Measurements from ENCODE around the gene RSPO3.

The RSPO3 gene

GRCh38 chr6:127191716-127192115 is 73.2 kb downstream of the RSPO3 start:
- no peak for TF ChIP-seq CTCF (conservative IDR thresholded peaks at IDR 0.05; ENCODE audit: low read depth, low read length)
- Histone ChIP-seq H2AFZ (ENCODE audit: low read depth) (no peak overlapping the region), H3K4me2 (no peak overlapping the region)

GRCh38 chr6:127192911-127193541 is 74.6 kb downstream of the RSPO3 start:
- Histone ChIP-seq H4K20me1 (ENCODE audit: insufficient read depth) (no peaks in the 10 kb centered on the region), H3K4me3 (IDR thresholded peaks at IDR 0.05; ENCODE audit: insufficient read depth, low read depth, low read length) (no peak overlapping the region), H3K27me3 (ENCODE audit: insufficient read depth, low read depth) (no peaks in the 10 kb centered on the region), H2AFZ (ENCODE audit: low read depth) (no peak overlapping the region), H3K4me2 (no peak overlapping the region), H3K79me2 (ENCODE audit: insufficient read depth, low read depth) (no peaks in the 10 kb centered on the region), H3K9ac (no peak overlapping the region), H3K4me1 (ENCODE audit: low read depth, poor library complexity, severe bottlenecking) (no peaks in the 10 kb centered on the region), H3K36me3 (ENCODE audit: insufficient read depth) (no peaks in the 10 kb centered on the region), H3K27ac (no peak overlapping the region)
- TF ChIP-seq CTCF (conservative IDR thresholded peaks at IDR 0.05; ENCODE audit: low read depth, low read length): no peak

More at GRCh38 chr6:127191716-127192115, 73.2 kb downstream of the RSPO3 start:
- Histone ChIP-seq H4K20me1 (ENCODE audit: insufficient read depth) (no peaks in the 10 kb centered on the region), H3K79me2 (ENCODE audit: insufficient read depth, low read depth) (no peaks in the 10 kb centered on the region), H3K27ac (no peak overlapping the region), H3K36me3 (ENCODE audit: insufficient read depth) (no peaks in the 10 kb centered on the region), H3K27me3 (ENCODE audit: insufficient read depth, low read depth) (no peaks in the 10 kb centered on the region), H3K4me3 (IDR thresholded peaks at IDR 0.05; ENCODE audit: insufficient read depth, low read depth, low read length) (no peak overlapping the region), H3K4me1 (ENCODE audit: low read depth, poor library complexity, severe bottlenecking) (no peaks in the 10 kb centered on the region), H3K9ac (no peak overlapping the region)

GRCh38 chr6:127195833-127196232 is 77.4 kb downstream of the RSPO3 start:
- Histone ChIP-seq H3K4me3 (IDR thresholded peaks at IDR 0.05; ENCODE audit: insufficient read depth, low read depth, low read length) (no peak overlapping the region), H3K9ac (no peak overlapping the region), H3K36me3 (ENCODE audit: insufficient read depth) (no peaks in the 10 kb centered on the region), H3K27ac (no peak overlapping the region), H3K79me2 (ENCODE audit: insufficient read depth, low read depth) (no peaks in the 10 kb centered on the region), H3K4me1 (ENCODE audit: low read depth, poor library complexity, severe bottlenecking) (no peaks in the 10 kb centered on the region), H3K4me2 (no peak overlapping the region), H4K20me1 (ENCODE audit: insufficient read depth) (no peaks in the 10 kb centered on the region), H3K27me3 (ENCODE audit: insufficient read depth, low read depth) (no peaks in the 10 kb centered on the region), H2AFZ (ENCODE audit: low read depth) (no peak overlapping the region)
- no peak for TF ChIP-seq CTCF (conservative IDR thresholded peaks at IDR 0.05; ENCODE audit: low read depth, low read length)

- Histone ChIP-seq H3K27ac (no peak overlapping the region), H3K79me2 (ENCODE audit: insufficient read depth, low read depth) (no peaks in the 10 kb centered on the region), H3K9ac (no peak overlapping the region), H3K4me1 (ENCODE audit: low read depth, poor library complexity, severe bottlenecking) (no peaks in the 10 kb centered on the region), H3K36me3 (ENCODE audit: insufficient read depth) (no peaks in the 10 kb centered on the region), H2AFZ (ENCODE audit: low read depth) (no peak overlapping the region), H3K27me3 (ENCODE audit: insufficient read depth, low read depth) (no peaks in the 10 kb centered on the region), H3K4me3 (IDR thresholded peaks at IDR 0.05; ENCODE audit: insufficient read depth, low read depth, low read length) (no peak overlapping the region), H4K20me1 (ENCODE audit: insufficient read depth) (no peaks in the 10 kb centered on the region), H3K4me2 (no peak overlapping the region)
- no peak for TF ChIP-seq CTCF (conservative IDR thresholded peaks at IDR 0.05; ENCODE audit: low read depth, low read length)
These were observed 80.1 kb downstream of the RSPO3 start for GRCh38 chr6:127198549-127198948.
